HG03571 (cell line): ENCODE results near the gene JADE3.

Experiments
- ATAC-seq: cut with Tn5 transposase; IDR thresholded peaks from one replicate; pipeline ENCODE4 v1.9.1; 2021; ENCODE audit not compliant: unreplicated experiment

Gene JADE3

GRCh38 chrX:46992070-46992469 lies 79.8 kb downstream of the JADE3 start:
- ATAC-seq: no peak

GRCh38 chrX:46994096-46994495 lies 81.9 kb downstream of the JADE3 start:
- no peak for ATAC-seq

GRCh38 chrX:47012131-47012530 lies 99.9 kb downstream of the JADE3 start:
- ATAC-seq: no peak

GRCh38 chrX:47026198-47026597 lies 114.0 kb downstream of the JADE3 start:
- ATAC-seq: no peak

- no peak for ATAC-seq
These were observed 118.1 kb downstream of the JADE3 start for GRCh38 chrX:47030339-47030738.

- ATAC-seq: no peak
These were observed 135.8 kb downstream of the JADE3 start for GRCh38 chrX:47047989-47048388.

- ATAC-seq: no peak
These were observed 147.1 kb downstream of the JADE3 start for GRCh38 chrX:47059142-47059874.

GRCh38 chrX:47060708-47061107 lies 148.5 kb downstream of the JADE3 start:
- ATAC-seq: no peak

GRCh38 chrX:47061238-47061919 lies 149.2 kb downstream of the JADE3 start:
- no peak for ATAC-seq

- ATAC-seq: no peak
These were observed 151.0 kb downstream of the JADE3 start for GRCh38 chrX:47063179-47063578.

GRCh38 chrX:47068214-47068613 lies 156.0 kb downstream of the JADE3 start:
- ATAC-seq: no peak

GRCh38 chrX:47068720-47069119 lies 156.5 kb downstream of the JADE3 start:
- ATAC-seq: no peak

GRCh38 chrX:47078129-47079043 lies 166.2 kb downstream of the JADE3 start, which contains the start of gene RGN:
TSS of gene RGN (plus strand) at chrX:47078443. CDS start at chrX:47081145, 2,702 bp downstream.
- no peak for ATAC-seq

- no peak for ATAC-seq
These were observed 168.1 kb downstream of the JADE3 start for GRCh38 chrX:47080215-47080914.

- no peak for ATAC-seq
These were observed 168.7 kb downstream of the JADE3 start for GRCh38 chrX:47080915-47081236.

GRCh38 chrX:47091149-47091775 lies 179.0 kb downstream of the JADE3 start:
- ATAC-seq: no peak

- no peak for ATAC-seq
These were observed 181.0 kb downstream of the JADE3 start for GRCh38 chrX:47093248-47093647.

- no peak for ATAC-seq
These were observed 181.6 kb downstream of the JADE3 start for GRCh38 chrX:47093860-47094259.

- no peak for ATAC-seq
These were observed 184.8 kb downstream of the JADE3 start for GRCh38 chrX:47097018-47097417.

GRCh38 chrX:47098338-47099094 lies 186.3 kb downstream of the JADE3 start:
- ATAC-seq: no peak
